Embryonic facial prominence (tissue), 1 donor: ENCODE data around the gene SYCP3.
"Not testable (repeated sequence)": the region's sequence is repeated elsewhere in the genome, so short reads cannot be mapped to it uniquely, and the experiment has no call there.

ENCODE experiments used
- DNase-seq: peaks from one replicate; pipeline ENCODE4 v3.0.0-alpha.2; 2016; ENCODE audit errors: extremely low spot score

The SYCP3 gene

GRCh38 chr12:101761350-101761749, 22.1 kb upstream of the SYCP3 start:
- no peak for DNase-seq

- no peak for DNase-seq
Measured at GRCh38 chr12:101759396-101760047, 20.3 kb upstream of the SYCP3 start.

GRCh38 chr12:101750152-101750551, 10.9 kb upstream of the SYCP3 start:
- DNase-seq: no peak

- DNase-seq: no peak
Measured at GRCh38 chr12:101749657-101750056, 10.4 kb upstream of the SYCP3 start.

- no peak for DNase-seq
Measured at GRCh38 chr12:101748907-101749306, 9.6 kb upstream of the SYCP3 start.

- DNase-seq: no peak
Measured at GRCh38 chr12:101747697-101748096, 8.4 kb upstream of the SYCP3 start.

- DNase-seq: no peak
Measured at GRCh38 chr12:101746661-101747060, 7.4 kb upstream of the SYCP3 start.

GRCh38 chr12:101746196-101746595, 6.9 kb upstream of the SYCP3 start:
- no peak for DNase-seq

GRCh38 chr12:101745481-101745880, 6.2 kb upstream of the SYCP3 start:
- no peak for DNase-seq

- DNase-seq: no peak
Measured at GRCh38 chr12:101743724-101744472, 4.6 kb upstream of the SYCP3 start.

GRCh38 chr12:101743242-101743641, 4.0 kb upstream of the SYCP3 start:
- no peak for DNase-seq

- DNase-seq: no peak
Measured at GRCh38 chr12:101740980-101741379, 1.7 kb upstream of the SYCP3 start.

- no peak for DNase-seq
Measured at GRCh38 chr12:101740566-101740965, 1.3 kb upstream of the SYCP3 start.

GRCh38 chr12:101737476-101737875, 1.8 kb downstream of the SYCP3 start:
- no peak for DNase-seq

- not testable (repeated sequence) for DNase-seq
Measured at GRCh38 chr12:101734482-101734881, 4.8 kb downstream of the SYCP3 start.

- no peak for DNase-seq
Measured at GRCh38 chr12:101733166-101733565, 6.1 kb downstream of the SYCP3 start.

GRCh38 chr12:101732318-101732717, 6.9 kb downstream of the SYCP3 start:
- no peak for DNase-seq

- DNase-seq: no peak
Measured at GRCh38 chr12:101729842-101730241, 9.4 kb downstream of the SYCP3 start.

GRCh38 chr12:101727098-101727497, 12.2 kb downstream of the SYCP3 start:
- no peak for DNase-seq

- no peak for DNase-seq
Measured at GRCh38 chr12:101722392-101722791, 16.9 kb downstream of the SYCP3 start.

GRCh38 chr12:101720118-101720517, 19.1 kb downstream of the SYCP3 start:
- no peak for DNase-seq

- no peak for DNase-seq
Measured at GRCh38 chr12:101719566-101719965, 19.7 kb downstream of the SYCP3 start.

GRCh38 chr12:101714877-101715444, 24.3 kb downstream of the SYCP3 start:
- no peak for DNase-seq
